ENCODE measurements around the gene MRFAP1. TPM values are rescaled to one million over a fixed set of nuclear protein-coding genes. Genes with fewer than 3 reads are reported as not detected.
A peak's percentile ranks its signal among the peaks of the same experiment; 100 is the strongest.

Gene MRFAP1
- total and polyA plus RNA-seq, 2 donors (not counting 1 experiment from before 2014, with no cell fraction given) = 54.8 to 113 TPM

DNA sequence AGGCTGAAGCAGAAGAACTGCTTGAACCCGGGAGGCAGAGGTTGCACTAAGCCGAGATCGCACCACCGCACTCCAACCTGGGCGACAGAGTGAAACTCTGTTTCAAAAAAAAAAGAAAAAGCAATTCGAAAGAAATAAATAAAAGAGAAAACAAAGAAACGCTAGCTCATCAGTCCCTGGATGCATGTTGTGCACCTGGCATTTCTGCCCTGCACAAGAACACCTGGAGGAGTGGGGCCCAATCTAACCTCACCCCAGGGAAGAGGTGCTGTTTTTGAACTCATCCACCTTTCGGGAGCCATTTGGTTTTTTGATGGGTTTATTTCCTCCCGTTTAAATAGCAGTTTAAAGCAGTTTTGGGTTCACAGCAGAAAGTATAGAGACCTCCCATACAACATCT is 5.7 kb upstream of the MRFAP1 start:
- 98% methylated on average over 7 of the region's 9 CpGs for WGBS (ENCODE audit: insufficient coverage)
- Histone ChIP-seq H4K20me1 (ENCODE audit: control insufficient read depth, insufficient read depth, low read length, poor library complexity, severe bottlenecking) (no peaks in the 10 kb centered on the region), H3K4me1 (ENCODE audit: control insufficient read depth in 2 of 2, insufficient read depth in 2 of 2, low read length in 2 of 2) (peaks cover 0 to 2% of the 10 kb centered on the region in 2 donors), H3K79me2 (ENCODE audit: control insufficient read depth, insufficient read depth, low read length) (peaks cover 10% of the 10 kb centered on the region), H3K27me3 (replicated peaks in 1 of 4; ENCODE audit: control extremely low read depth in 1 of 4, control insufficient read depth in 3 of 4, insufficient read depth in 4 of 4, low read length in 3 of 4) (no peaks in the 10 kb centered on the region), H2AFZ (ENCODE audit: insufficient read depth, low read depth, low read length, poor library complexity, severe bottlenecking) (no peak overlapping the region), H3K9me3 (ENCODE audit: control extremely low read depth in 1 of 3, control insufficient read depth in 2 of 3, insufficient read depth in 1 of 3, low read length in 2 of 3) (peaks cover 0 to 3% (median 0%) of the 10 kb centered on the region in 3 donors), H3K4me3 (ENCODE audit: control extremely low read depth in 1 of 5, extremely low read depth in 1 of 5, insufficient read depth in 1 of 5, low read depth in 2 of 5, low read length in 4 of 5) (no peak overlapping the region), H3K36me3 (replicated peaks in 1 of 2; ENCODE audit: control extremely low read depth in 1 of 2, control insufficient read depth in 1 of 2, extremely low read depth in 1 of 2, insufficient read depth in 2 of 2, low read length in 1 of 2) (no peaks in the 10 kb centered on the region), H3K27ac (ENCODE audit: low read length in 2 of 2) (no peak overlapping the region), H3K4me2 (replicated peaks; ENCODE audit: low read depth, low read length, poor library complexity, severe bottlenecking) (no peak overlapping the region), H3K9ac (ENCODE audit: low read length) (no peak overlapping the region)
- H3K4me1 Mint-ChIP-seq = no peaks in the 10 kb centered on the region
- ATAC-seq (ENCODE audit: low read depth) = no peak
- CTCF ChIA-PET = no interaction called here
- TF ChIP-seq EZH2 (IDR thresholded peaks at IDR 0.05; ENCODE audit: borderline replicate concordance, insufficient read depth, low read depth, low read length, poor library complexity, severe bottlenecking) (no peak), CTCF (IDR thresholded peaks at IDR 0.05) (no peak)
- no peak overlapping the region for H3K27ac Mint-ChIP-seq
- no peaks in the 10 kb centered on the region for H3K9me3 Mint-ChIP-seq (ENCODE audit: insufficient read depth)
- intact Hi-C loops (cut with micrococcal nuclease) = no loop called here
- H3K27me3 Mint-ChIP-seq = no peaks in the 10 kb centered on the region
- DNase-seq = no peak
- POLR2A ChIA-PET = no interaction called here
- no peak overlapping the region for H3K4me3 Mint-ChIP-seq

- no peak for TF ChIP-seq CTCF (IDR thresholded peaks at IDR 0.05)
- no peak for TF ChIP-seq EZH2 (IDR thresholded peaks at IDR 0.05; ENCODE audit: borderline replicate concordance, insufficient read depth, low read depth, low read length, poor library complexity, severe bottlenecking)
- H2AFZ ChIP-seq (ENCODE audit: insufficient read depth, low read depth, low read length, poor library complexity, severe bottlenecking) = no peak overlapping the region
- peaks cover 3 to 18% of the 10 kb centered on the region in 2 experiments for H3K36me3 ChIP-seq (replicated peaks in 1 of 2; ENCODE audit: control extremely low read depth in 1 of 2, control insufficient read depth in 1 of 2, extremely low read depth in 1 of 2, insufficient read depth in 2 of 2, low read length in 1 of 2)
- H3K4me1 ChIP-seq (ENCODE audit: control insufficient read depth in 2 of 2, insufficient read depth in 2 of 2, low read length in 2 of 2) = peaks cover 17 to 25% of the 10 kb centered on the region in 2 donors
- H3K27me3 ChIP-seq (replicated peaks in 1 of 4; ENCODE audit: control extremely low read depth in 1 of 4, control insufficient read depth in 3 of 4, insufficient read depth in 4 of 4, low read length in 3 of 4) = no peaks in the 10 kb centered on the region
- intact Hi-C loops (cut with micrococcal nuclease) = no loop called here
- no peak overlapping the region for H3K27ac Mint-ChIP-seq
- H3K9me3 ChIP-seq (ENCODE audit: control extremely low read depth in 1 of 3, control insufficient read depth in 2 of 3, insufficient read depth in 1 of 3, low read length in 2 of 3) = peaks cover 0 to 3% (median 0%) of the 10 kb centered on the region in 3 donors
- H3K4me3 ChIP-seq (ENCODE audit: control extremely low read depth in 1 of 5, extremely low read depth in 1 of 5, insufficient read depth in 1 of 5, low read depth in 2 of 5, low read length in 4 of 5) = no peak overlapping the region
- WGBS (ENCODE audit: insufficient coverage) = 100% methylated on average over 5 of the region's 14 CpGs
- POLR2A ChIA-PET = interaction anchor here (0.7 to 2.2 kb wide), 2 partner anchors 70 to 427 kb away, joined by 11 to 15 read pairs; partner anchors contain the start of gene MRFAP1L1
- H3K9me3 Mint-ChIP-seq (ENCODE audit: insufficient read depth) = no peaks in the 10 kb centered on the region
- no peak overlapping the region for H3K27ac ChIP-seq (ENCODE audit: low read length in 2 of 2)
- peaks cover 33% of the 10 kb centered on the region for H3K4me1 Mint-ChIP-seq
- DNase-seq = no peak
- ATAC-seq (ENCODE audit: low read depth) = no peak
- no peak overlapping the region for H3K4me2 ChIP-seq (replicated peaks; ENCODE audit: low read depth, low read length, poor library complexity, severe bottlenecking)
- H3K4me3 Mint-ChIP-seq = peak overlapping the region; percentile 60
- H3K27me3 Mint-ChIP-seq = no peaks in the 10 kb centered on the region
- peaks cover 13% of the 10 kb centered on the region for H4K20me1 ChIP-seq (ENCODE audit: control insufficient read depth, insufficient read depth, low read length, poor library complexity, severe bottlenecking)
- H3K9ac ChIP-seq (ENCODE audit: low read length) = no peak overlapping the region
- CTCF ChIA-PET = interaction anchor here (0.7 kb wide), 1 partner anchor 30 kb away, joined by 3 read pairs; no protein-coding TSS in a partner anchor
- peaks cover 40% of the 10 kb centered on the region for H3K79me2 ChIP-seq (ENCODE audit: control insufficient read depth, insufficient read depth, low read length)
Observed at GRCh38 chr4:6639137-6639680, 1.3 kb upstream of the MRFAP1 start.

All from B cell (primary cell).